ENCODE data around the gene PRIM2.

GRCh38 chr6:57306273-57306672 lies 11.2 kb upstream of the PRIM2 start:
- TF ChIP-seq CTCF (IDR thresholded peaks at IDR 0.05) (no peak), EP300 (IDR thresholded peaks at IDR 0.05) (no peak), POLR2A (IDR thresholded peaks at IDR 0.05) (no peak)
